HEK293 (cell line): ENCODE measurements around the gene FLACC1.

Experiments used
- CTCF ChIA-PET: fragments of 350-600 bp; formaldehyde crosslinking; extraction: SDS; loops from one replicate; lab custom pipeline; 2021; ENCODE audit warnings: antibody characterized with exemption; lab: Yijun Ruan, JAX
- POLR2A ChIA-PET: fragments of 300-600 bp; formaldehyde crosslinking; extraction: SDS; loops from one replicate; lab custom pipeline; 2020; ENCODE audit warnings: antibody characterized with exemption, inconsistent platforms; lab: Yijun Ruan, JAX
- H3K27ac ChIP-seq: fragments of 200-500 bp; sonication (Bioruptor generic); 2 replicates; pipeline ENCODE4 v1.5.1; 2014; ENCODE audit warnings: low read depth, low read length, control low read depth, inconsistent platforms; ENCODE audit errors: extremely low read depth
- H3K36me3 ChIP-seq, 2 experiments: fragments of 200-500 bp in 1 of 2; sonication (Bioruptor generic) in 1 of 2; 1 replicate in 1 of 2; 2 replicates in 1 of 2; pipeline ENCODE4 v1.5.1; 2014 to 2017; ENCODE audit warnings: inconsistent platforms in 2 of 2, low read length in 2 of 2; ENCODE audit not compliant: control insufficient read depth in 2 of 2, insufficient read depth in 1 of 2
- H3K4me1 ChIP-seq: fragments of 200-500 bp; sonication (Bioruptor generic); 2 replicates; pipeline ENCODE4 v1.5.1; 2014; ENCODE audit warnings: mild to moderate bottlenecking, low read length, inconsistent platforms; ENCODE audit not compliant: control insufficient read depth, insufficient read depth
- H3K4me3 ChIP-seq: 2 replicates; pipeline ENCODE4 v1.5.1; 2011; ENCODE audit warnings: low read depth, mild to moderate bottlenecking, control low read depth, low read length, moderate library complexity
- H3K9me3 ChIP-seq: fragments of 200-500 bp; sonication (Bioruptor generic); 2 replicates; pipeline ENCODE4 v1.5.1; 2014; ENCODE audit warnings: low read depth, low read length, inconsistent platforms; ENCODE audit not compliant: control insufficient read depth, insufficient read depth
- IKZF3 ChIP-seq: fragments of 450-650 bp; IDR thresholded peaks from 2 replicates; pipeline ENCODE4 v1.5.0; 2018; ENCODE audit warnings: missing biosample characterization, mild to moderate bottlenecking, missing genetic modification characterization, moderate library complexity
- SP3 ChIP-seq: fragments of 450-650 bp; formaldehyde crosslinking; IDR thresholded peaks from 2 replicates; pipeline ENCODE4 v1.5.1; 2016; ENCODE audit warnings: missing biosample characterization, missing genetic modification characterization
- ZBTB21 ChIP-seq: fragments of 450-650 bp; formaldehyde crosslinking; IDR thresholded peaks from 2 replicates; pipeline ENCODE4 v1.5.1; 2017; ENCODE audit warnings: missing biosample characterization, missing genetic modification characterization
- ZFP41 ChIP-seq: fragments of 450-650 bp; formaldehyde crosslinking; IDR thresholded peaks from 2 replicates; pipeline ENCODE4 v1.5.1; 2016; ENCODE audit warnings: missing biosample characterization, missing genetic modification characterization, borderline replicate concordance
- ZFP69B ChIP-seq: fragments of 450-650 bp; formaldehyde crosslinking; IDR thresholded peaks from 2 replicates; pipeline ENCODE4 v1.5.1; 2016; ENCODE audit warnings: missing biosample characterization, missing genetic modification characterization
- ZNF140 ChIP-seq: fragments of 450-650 bp; formaldehyde crosslinking; IDR thresholded peaks from 2 replicates; pipeline ENCODE4 v1.5.1; 2016; ENCODE audit warnings: missing biosample characterization, missing genetic modification characterization
- ZNF146 ChIP-seq: fragments of 450-650 bp; formaldehyde crosslinking; IDR thresholded peaks from 2 replicates; pipeline ENCODE4 v1.5.1; 2016; ENCODE audit warnings: missing biosample characterization, missing genetic modification characterization
- ZNF394 ChIP-seq: fragments of 450-650 bp; formaldehyde crosslinking; IDR thresholded peaks from 2 replicates; pipeline ENCODE4 v1.5.1; 2016; ENCODE audit warnings: missing biosample characterization, missing genetic modification characterization, mild to moderate bottlenecking, moderate library complexity, borderline replicate concordance
- ZNF48 ChIP-seq: fragments of 450-650 bp; formaldehyde crosslinking; IDR thresholded peaks from 2 replicates; pipeline ENCODE4 v1.5.1; 2016; ENCODE audit warnings: missing biosample characterization, missing genetic modification characterization
- ZNF501 ChIP-seq: fragments of 450-650 bp; formaldehyde crosslinking; IDR thresholded peaks from 2 replicates; pipeline ENCODE4 v1.5.1; 2016; ENCODE audit warnings: missing biosample characterization, missing genetic modification characterization
- ZNF530 ChIP-seq: fragments of 450-650 bp; formaldehyde crosslinking; IDR thresholded peaks from 2 replicates; pipeline ENCODE4 v1.5.1; 2016; ENCODE audit warnings: low read depth, missing biosample characterization, missing genetic modification characterization
- ZNF585B ChIP-seq: fragments of 450-650 bp; formaldehyde crosslinking; IDR thresholded peaks from 2 replicates; pipeline ENCODE4 v1.5.1; 2016; ENCODE audit warnings: missing biosample characterization, missing genetic modification characterization
- ZNF660 ChIP-seq: fragments of 450-650 bp; IDR thresholded peaks from 2 replicates; pipeline ENCODE4 v1.5.1; 2018; ENCODE audit warnings: missing biosample characterization, mild to moderate bottlenecking, missing genetic modification characterization
- ZNF664 ChIP-seq: fragments of 450-650 bp; formaldehyde crosslinking; IDR thresholded peaks from 2 replicates; pipeline ENCODE4 v1.5.1; 2016; ENCODE audit warnings: missing biosample characterization, missing genetic modification characterization
- TF ChIP-seq, protein P1 (sequence below): fragments of 450-650 bp; formaldehyde crosslinking; IDR thresholded peaks from 2 replicates; pipeline ENCODE4 v1.5.1; 2016; ENCODE audit warnings: missing biosample characterization, missing genetic modification characterization
- TF ChIP-seq, protein P2 (sequence below): fragments of 450-650 bp; formaldehyde crosslinking; IDR thresholded peaks from 2 replicates; pipeline ENCODE4 v1.5.1; 2017; ENCODE audit warnings: missing biosample characterization, missing genetic modification characterization
- TF ChIP-seq, protein P3 (sequence below): fragments of 450-650 bp; formaldehyde crosslinking; IDR thresholded peaks from 2 replicates; pipeline ENCODE4 v1.5.1; 2017; ENCODE audit warnings: missing biosample characterization, missing genetic modification characterization
- TF ChIP-seq, protein P4 (sequence below): fragments of 450-650 bp; formaldehyde crosslinking; IDR thresholded peaks from 2 replicates; pipeline ENCODE4 v1.5.1; 2016; ENCODE audit warnings: missing biosample characterization, missing genetic modification characterization
- TF ChIP-seq, protein P5 (sequence below): fragments of 450-650 bp; formaldehyde crosslinking; IDR thresholded peaks from 2 replicates; pipeline ENCODE4 v1.5.1; 2017; ENCODE audit warnings: missing biosample characterization, missing genetic modification characterization
- TF ChIP-seq, protein P6 (sequence below): fragments of 450-650 bp; formaldehyde crosslinking; IDR thresholded peaks from 2 replicates; pipeline ENCODE4 v1.5.1; 2016; ENCODE audit warnings: missing biosample characterization, missing genetic modification characterization

The FLACC1 gene

DNA sequence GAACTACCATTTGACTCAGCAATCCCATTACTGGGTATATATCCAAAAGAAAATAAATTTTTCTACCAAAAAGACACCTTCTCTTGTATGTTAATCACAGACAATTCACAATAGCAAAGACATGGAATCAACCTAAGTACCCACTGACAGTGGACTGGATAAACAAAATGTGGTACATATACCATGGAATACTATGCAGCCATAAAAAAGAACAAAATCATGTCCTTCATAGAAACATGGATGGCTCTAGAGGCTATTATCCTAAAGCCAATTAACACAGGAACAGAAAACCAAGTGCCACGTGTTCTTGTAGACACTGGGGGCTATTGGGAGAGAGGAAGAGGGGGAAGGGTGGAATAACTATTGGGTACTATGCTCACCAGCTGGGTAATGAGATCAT lies 27.7 kb downstream of the FLACC1 start:
- ChIA-PET POLR2A (no interaction called here), CTCF (interaction anchor here (0.6 to 1.0 kb wide), 4 partner anchors 35 to 344 kb away, joined by 3 to 5 read pairs (median 4); no protein-coding TSS in a partner anchor)
- Histone ChIP-seq H3K4me1 (no peaks in the 10 kb centered on the region), H3K4me3 (no peak overlapping the region), H3K36me3 (no peaks in the 10 kb centered on the region), H3K9me3 (no peaks in the 10 kb centered on the region), H3K27ac (no peak overlapping the region)
- TF ChIP-seq SP3 (no peak), ZNF146 (tag by site-specific recombination) (peak; percentile 64)
- TF ChIP-seq, protein P1, sequence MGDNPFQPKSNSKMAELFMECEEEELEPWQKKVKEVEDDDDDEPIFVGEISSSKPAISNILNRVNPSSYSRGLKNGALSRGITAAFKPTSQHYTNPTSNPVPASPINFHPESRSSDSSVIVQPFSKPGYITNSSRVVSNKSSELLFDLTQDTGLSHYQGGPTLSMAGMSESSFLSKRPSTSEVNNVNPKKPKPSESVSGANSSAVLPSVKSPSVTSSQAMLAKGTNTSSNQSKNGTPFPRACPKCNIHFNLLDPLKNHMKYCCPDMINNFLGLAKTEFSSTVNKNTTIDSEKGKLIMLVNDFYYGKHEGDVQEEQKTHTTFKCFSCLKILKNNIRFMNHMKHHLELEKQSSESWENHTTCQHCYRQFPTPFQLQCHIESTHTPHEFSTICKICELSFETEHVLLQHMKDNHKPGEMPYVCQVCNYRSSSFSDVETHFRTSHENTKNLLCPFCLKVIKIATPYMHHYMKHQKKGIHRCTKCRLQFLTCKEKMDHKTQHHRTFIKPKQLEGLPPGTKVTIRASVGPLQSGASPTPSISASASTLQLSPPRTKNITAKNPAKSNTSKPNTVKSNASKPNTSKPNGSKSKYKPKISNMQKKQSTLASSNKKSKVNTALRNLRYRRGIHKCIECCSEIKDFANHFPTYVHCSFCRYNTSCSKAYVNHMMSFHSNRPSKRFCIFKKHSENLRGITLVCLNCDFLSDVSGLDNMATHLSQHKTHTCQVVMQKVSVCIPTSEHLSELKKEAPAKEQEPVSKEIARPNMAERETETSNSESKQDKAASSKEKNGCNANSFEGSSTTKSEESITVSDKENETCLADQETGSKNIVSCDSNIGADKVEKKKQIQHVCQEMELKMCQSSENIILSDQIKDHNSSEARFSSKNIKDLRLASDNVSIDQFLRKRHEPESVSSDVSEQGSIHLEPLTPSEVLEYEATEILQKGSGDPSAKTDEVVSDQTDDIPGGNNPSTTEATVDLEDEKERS (tag by site-specific recombination), result 0 out of 2 replicates have a peak, but pooled peaks have one; percentile 50

DNA sequence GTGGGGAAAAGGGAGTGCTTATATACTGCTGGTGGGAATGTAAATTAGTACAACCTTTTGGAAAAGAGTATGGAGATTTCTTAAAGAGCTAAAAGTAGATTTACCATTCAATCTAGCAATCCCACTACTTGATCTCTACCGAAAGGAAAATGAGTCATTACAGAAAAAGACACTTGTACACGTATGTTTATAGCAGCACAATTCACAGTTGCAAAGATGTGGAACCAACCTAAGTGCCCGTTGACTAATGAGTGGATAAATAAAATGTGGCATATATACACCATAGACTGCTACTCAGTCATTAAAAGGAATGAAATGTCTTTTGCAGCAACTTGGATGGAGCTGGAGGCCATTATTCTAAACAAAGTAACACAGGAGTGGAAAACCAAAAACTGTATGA lies 29.5 kb downstream of the FLACC1 start:
- Histone ChIP-seq H3K36me3 (no peaks in the 10 kb centered on the region), H3K4me1 (no peaks in the 10 kb centered on the region), H3K9me3 (no peaks in the 10 kb centered on the region), H3K27ac (no peak overlapping the region), H3K4me3 (no peak overlapping the region)
- ChIA-PET POLR2A (no interaction called here), CTCF (interaction anchor here (0.8 to 1.0 kb wide), 2 partner anchors 15 to 36 kb away, joined by 3 read pairs; no protein-coding TSS in a partner anchor)
- TF ChIP-seq ZFP69B (tag by site-specific recombination) (no peak), ZNF664 (tag by site-specific recombination) (no peak), ZNF530 (no peak), ZNF660 (tag by site-specific recombination) (no peak), IKZF3 (tag by site-specific recombination) (no peak), ZNF585B (tag by site-specific recombination) (no peak), ZFP41 (tag by site-specific recombination) (no peak), ZNF48 (tag by site-specific recombination) (no peak), ZBTB21 (tag by site-specific recombination) (no peak), ZNF394 (no peak), ZNF140 (tag by site-specific recombination) (no peak), ZNF501 (no peak)
- TF ChIP-seq, protein P1 (tag by site-specific recombination), result no peak
- TF ChIP-seq, protein P2, sequence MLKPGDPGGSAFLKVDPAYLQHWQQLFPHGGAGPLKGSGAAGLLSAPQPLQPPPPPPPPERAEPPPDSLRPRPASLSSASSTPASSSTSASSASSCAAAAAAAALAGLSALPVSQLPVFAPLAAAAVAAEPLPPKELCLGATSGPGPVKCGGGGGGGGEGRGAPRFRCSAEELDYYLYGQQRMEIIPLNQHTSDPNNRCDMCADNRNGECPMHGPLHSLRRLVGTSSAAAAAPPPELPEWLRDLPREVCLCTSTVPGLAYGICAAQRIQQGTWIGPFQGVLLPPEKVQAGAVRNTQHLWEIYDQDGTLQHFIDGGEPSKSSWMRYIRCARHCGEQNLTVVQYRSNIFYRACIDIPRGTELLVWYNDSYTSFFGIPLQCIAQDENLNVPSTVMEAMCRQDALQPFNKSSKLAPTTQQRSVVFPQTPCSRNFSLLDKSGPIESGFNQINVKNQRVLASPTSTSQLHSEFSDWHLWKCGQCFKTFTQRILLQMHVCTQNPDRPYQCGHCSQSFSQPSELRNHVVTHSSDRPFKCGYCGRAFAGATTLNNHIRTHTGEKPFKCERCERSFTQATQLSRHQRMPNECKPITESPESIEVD (tag by site-specific recombination), result no peak
- TF ChIP-seq, protein P3, sequence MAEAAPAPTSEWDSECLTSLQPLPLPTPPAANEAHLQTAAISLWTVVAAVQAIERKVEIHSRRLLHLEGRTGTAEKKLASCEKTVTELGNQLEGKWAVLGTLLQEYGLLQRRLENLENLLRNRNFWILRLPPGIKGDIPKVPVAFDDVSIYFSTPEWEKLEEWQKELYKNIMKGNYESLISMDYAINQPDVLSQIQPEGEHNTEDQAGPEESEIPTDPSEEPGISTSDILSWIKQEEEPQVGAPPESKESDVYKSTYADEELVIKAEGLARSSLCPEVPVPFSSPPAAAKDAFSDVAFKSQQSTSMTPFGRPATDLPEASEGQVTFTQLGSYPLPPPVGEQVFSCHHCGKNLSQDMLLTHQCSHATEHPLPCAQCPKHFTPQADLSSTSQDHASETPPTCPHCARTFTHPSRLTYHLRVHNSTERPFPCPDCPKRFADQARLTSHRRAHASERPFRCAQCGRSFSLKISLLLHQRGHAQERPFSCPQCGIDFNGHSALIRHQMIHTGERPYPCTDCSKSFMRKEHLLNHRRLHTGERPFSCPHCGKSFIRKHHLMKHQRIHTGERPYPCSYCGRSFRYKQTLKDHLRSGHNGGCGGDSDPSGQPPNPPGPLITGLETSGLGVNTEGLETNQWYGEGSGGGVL, result no peak
- TF ChIP-seq, protein P4, sequence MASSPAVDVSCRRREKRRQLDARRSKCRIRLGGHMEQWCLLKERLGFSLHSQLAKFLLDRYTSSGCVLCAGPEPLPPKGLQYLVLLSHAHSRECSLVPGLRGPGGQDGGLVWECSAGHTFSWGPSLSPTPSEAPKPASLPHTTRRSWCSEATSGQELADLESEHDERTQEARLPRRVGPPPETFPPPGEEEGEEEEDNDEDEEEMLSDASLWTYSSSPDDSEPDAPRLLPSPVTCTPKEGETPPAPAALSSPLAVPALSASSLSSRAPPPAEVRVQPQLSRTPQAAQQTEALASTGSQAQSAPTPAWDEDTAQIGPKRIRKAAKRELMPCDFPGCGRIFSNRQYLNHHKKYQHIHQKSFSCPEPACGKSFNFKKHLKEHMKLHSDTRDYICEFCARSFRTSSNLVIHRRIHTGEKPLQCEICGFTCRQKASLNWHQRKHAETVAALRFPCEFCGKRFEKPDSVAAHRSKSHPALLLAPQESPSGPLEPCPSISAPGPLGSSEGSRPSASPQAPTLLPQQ (tag by site-specific recombination), result no peak
- TF ChIP-seq, protein P5, sequence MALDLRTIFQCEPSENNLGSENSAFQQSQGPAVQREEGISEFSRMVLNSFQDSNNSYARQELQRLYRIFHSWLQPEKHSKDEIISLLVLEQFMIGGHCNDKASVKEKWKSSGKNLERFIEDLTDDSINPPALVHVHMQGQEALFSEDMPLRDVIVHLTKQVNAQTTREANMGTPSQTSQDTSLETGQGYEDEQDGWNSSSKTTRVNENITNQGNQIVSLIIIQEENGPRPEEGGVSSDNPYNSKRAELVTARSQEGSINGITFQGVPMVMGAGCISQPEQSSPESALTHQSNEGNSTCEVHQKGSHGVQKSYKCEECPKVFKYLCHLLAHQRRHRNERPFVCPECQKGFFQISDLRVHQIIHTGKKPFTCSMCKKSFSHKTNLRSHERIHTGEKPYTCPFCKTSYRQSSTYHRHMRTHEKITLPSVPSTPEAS (tag by site-specific recombination), result no peak
- TF ChIP-seq, protein P6, sequence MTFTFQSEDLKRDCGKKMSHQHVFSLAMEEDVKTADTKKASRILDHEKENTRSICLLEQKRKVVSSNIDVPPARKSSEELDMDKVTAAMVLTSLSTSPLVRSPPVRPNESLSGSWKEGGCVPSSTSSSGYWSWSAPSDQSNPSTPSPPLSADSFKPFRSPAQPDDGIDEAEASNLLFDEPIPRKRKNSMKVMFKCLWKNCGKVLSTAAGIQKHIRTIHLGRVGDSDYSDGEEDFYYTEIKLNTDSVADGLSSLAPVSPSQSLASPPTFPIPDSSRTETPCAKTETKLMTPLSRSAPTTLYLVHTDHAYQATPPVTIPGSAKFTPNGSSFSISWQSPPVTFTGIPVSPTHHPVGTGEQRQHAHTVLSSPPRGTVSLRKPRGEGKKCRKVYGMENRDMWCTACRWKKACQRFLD (tag by site-specific recombination), result no peak
